Trophoblast cell (in vitro differentiated cells and primary cell): ENCODE measurements around the gene ADNP2.

Source experiments
- DNase-seq, 2 donors: peaks; one replicate each; pipeline ENCODE4 v3.0.0-alpha.2; 2016
- H2AFZ ChIP-seq: 2 replicates; pipeline ENCODE4 v1.6.1; 2013; ENCODE audit warnings: low read length, moderate library complexity, mild to moderate bottlenecking; ENCODE audit not compliant: insufficient read depth, poor library complexity
- H2AK5ac ChIP-seq: 2 replicates; pipeline ENCODE4 v1.6.1; 2013; ENCODE audit warnings: mild to moderate bottlenecking, low read length
- H2BK120ac ChIP-seq: 2 replicates; pipeline ENCODE4 v1.6.1; 2013; ENCODE audit warnings: low read length, mild to moderate bottlenecking, moderate library complexity; ENCODE audit not compliant: insufficient read depth, poor library complexity
- H2BK12ac ChIP-seq: 2 replicates; pipeline ENCODE4 v1.6.1; 2013; ENCODE audit warnings: mild to moderate bottlenecking, low read length, moderate library complexity
- H2BK5ac ChIP-seq: 2 replicates; pipeline ENCODE4 v1.6.1; 2013; ENCODE audit warnings: low read length, low read depth, moderate library complexity, mild to moderate bottlenecking; ENCODE audit not compliant: poor library complexity
- H3K14ac ChIP-seq: 2 replicates; pipeline ENCODE4 v1.6.1; 2013; ENCODE audit warnings: mild to moderate bottlenecking, low read length
- H3K18ac ChIP-seq: 2 replicates; pipeline ENCODE4 v1.6.1; 2013; ENCODE audit warnings: mild to moderate bottlenecking, low read length
- H3K23ac ChIP-seq: 2 replicates; pipeline ENCODE4 v1.6.1; 2013; ENCODE audit warnings: low read length
- H3K27ac ChIP-seq: 2 replicates; pipeline ENCODE4 v1.5.1; 2013; ENCODE audit warnings: low read depth, mild to moderate bottlenecking, inconsistent platforms, low read length, moderate library complexity
- H3K27me3 ChIP-seq: 2 replicates; pipeline ENCODE4 v1.6.1; 2013; ENCODE audit warnings: inconsistent platforms, mild to moderate bottlenecking, low read length, moderate library complexity; ENCODE audit not compliant: insufficient read depth
- H3K36me3 ChIP-seq, 2 experiments: 1 replicate in 1 of 2; 2 replicates in 1 of 2; pipeline ENCODE4 v1.6.1; 2013; ENCODE audit warnings: low read length in 2 of 2, mild to moderate bottlenecking in 2 of 2, moderate library complexity in 1 of 2; ENCODE audit not compliant: insufficient read depth in 2 of 2, control insufficient read depth in 1 of 2
- H3K4ac ChIP-seq: 2 replicates; pipeline ENCODE4 v1.6.1; 2013; ENCODE audit warnings: low read depth, mild to moderate bottlenecking, low read length, moderate library complexity
- H3K4me1 ChIP-seq, 2 experiments: 1 replicate in 1 of 2; 2 replicates in 1 of 2; pipeline ENCODE4 v1.6.1; 2013; ENCODE audit warnings: low read length in 2 of 2, mild to moderate bottlenecking in 2 of 2, moderate library complexity in 1 of 2; ENCODE audit not compliant: insufficient read depth in 2 of 2, control insufficient read depth in 1 of 2
- H3K4me2 ChIP-seq: 2 replicates; pipeline ENCODE4 v1.6.1; 2013; ENCODE audit warnings: inconsistent platforms, mild to moderate bottlenecking, low read length, moderate library complexity
- H3K4me3 ChIP-seq: 2 replicates; pipeline ENCODE4 v1.5.1; 2013; ENCODE audit warnings: mild to moderate bottlenecking, low read depth, low read length, inconsistent platforms
- H3K79me1 ChIP-seq: one replicate; pipeline ENCODE4 v1.6.1; 2013; ENCODE audit warnings: low read length
- H3K79me2 ChIP-seq: 2 replicates; pipeline ENCODE4 v1.6.1; 2013; ENCODE audit warnings: low read length, mild to moderate bottlenecking; ENCODE audit not compliant: control insufficient read depth, insufficient read depth, poor library complexity
- H3K9ac ChIP-seq: 2 replicates; pipeline ENCODE4 v1.6.1; 2013; ENCODE audit warnings: mild to moderate bottlenecking, low read length
- H3K9me3 ChIP-seq: 2 replicates; pipeline ENCODE4 v1.6.1; 2013; ENCODE audit warnings: low read depth, mild to moderate bottlenecking, control low read depth, inconsistent platforms, low read length; ENCODE audit not compliant: insufficient read depth
- H4K12ac ChIP-seq: 2 replicates; pipeline ENCODE4 v1.6.1; 2013; ENCODE audit warnings: low read depth, mild to moderate bottlenecking, low read length, moderate library complexity
- H4K8ac ChIP-seq: 2 replicates; pipeline ENCODE4 v1.6.1; 2013; ENCODE audit warnings: low read depth, mild to moderate bottlenecking, low read length, moderate library complexity
- H4K91ac ChIP-seq: one replicate; pipeline ENCODE4 v1.6.1; 2013; ENCODE audit warnings: low read depth, mild to moderate bottlenecking, low read length, moderate library complexity
- WGBS: extraction: QIAGEN DNeasy Blood & Tissue Kit; methylation state at CpG from one replicate; pipeline ENCODE4 v1.1.7; 2013; ENCODE audit warnings: missing lambda C conversion rate; ENCODE audit not compliant: insufficient read length, insufficient coverage; ENCODE audit errors: extremely low coverage; 5-methylcytosine and 5-hydroxymethylcytosine counted together

The ADNP2 gene

GRCh38 chr18:80096032-80096565 is 13.0 kb upstream of the ADNP2 start:
- Histone ChIP-seq H4K8ac (no peak overlapping the region), H3K27me3 (no peaks in the 10 kb centered on the region), H3K4ac (no peak overlapping the region), H3K18ac (no peak overlapping the region), H2BK5ac (no peak overlapping the region), H3K4me3 (no peak overlapping the region), H2BK120ac (no peak overlapping the region), H3K36me3 (no peaks in the 10 kb centered on the region), H3K27ac (no peak overlapping the region), H3K4me1 (no peaks in the 10 kb centered on the region), H3K9me3 (peaks cover 4% of the 10 kb centered on the region), H2AFZ (no peak overlapping the region), H3K79me1 (no peaks in the 10 kb centered on the region), H3K14ac (no peak overlapping the region), H2BK12ac (no peak overlapping the region), H3K23ac (no peak overlapping the region), H3K4me2 (no peak overlapping the region), H4K91ac (no peak overlapping the region), H4K12ac (no peak overlapping the region), H3K79me2 (no peaks in the 10 kb centered on the region), H3K9ac (no peak overlapping the region), H2AK5ac (no peak overlapping the region)
- WGBS, result no CpG with 5 or more reads among the region's 10 CpGs
- DNase-seq, result no peak

- no CpG with 5 or more reads among the region's 9 CpGs for WGBS
- no peak overlapping the region for H3K9ac ChIP-seq
- no peaks in the 10 kb centered on the region for H3K36me3 ChIP-seq
Measured at GRCh38 chr18:80097201-80097600, 11.9 kb upstream of the ADNP2 start.

GRCh38 chr18:80103231-80103630 is 5.8 kb upstream of the ADNP2 start:
- Histone ChIP-seq H3K27ac (no peak overlapping the region), H3K14ac (no peak overlapping the region), H2BK120ac (no peak overlapping the region), H3K4me1 (peaks cover 15 to 22% of the 10 kb centered on the region in 2 experiments), H3K79me1 (no peaks in the 10 kb centered on the region), H2AK5ac (no peak overlapping the region), H2AFZ (no peak overlapping the region), H4K8ac (no peak overlapping the region), H3K4me3 (no peak overlapping the region), H3K79me2 (no peaks in the 10 kb centered on the region), H2BK5ac (no peak overlapping the region), H3K4ac (no peak overlapping the region), H2BK12ac (no peak overlapping the region), H3K4me2 (no peak overlapping the region), H3K23ac (no peak overlapping the region), H3K36me3 (no peaks in the 10 kb centered on the region), H3K9me3 (peaks cover 6% of the 10 kb centered on the region), H3K18ac (no peak overlapping the region), H3K27me3 (no peaks in the 10 kb centered on the region), H4K91ac (no peak overlapping the region), H4K12ac (no peak overlapping the region), H3K9ac (no peak overlapping the region)
- DNase-seq, result no peak
- no CpG with 5 or more reads among the region's 6 CpGs for WGBS

More at GRCh38 chr18:80097201-80097600, 11.9 kb upstream of the ADNP2 start:
- H3K79me2 ChIP-seq, result no peaks in the 10 kb centered on the region
- H3K79me1 ChIP-seq, result no peaks in the 10 kb centered on the region
- no peak overlapping the region for H2AK5ac ChIP-seq
- no peaks in the 10 kb centered on the region for H3K27me3 ChIP-seq
- H4K91ac ChIP-seq, result no peak overlapping the region
- no peak overlapping the region for H4K12ac ChIP-seq
- no peak overlapping the region for H3K23ac ChIP-seq
- no peaks in the 10 kb centered on the region for H3K4me1 ChIP-seq
- no peak overlapping the region for H3K4ac ChIP-seq
- no peak overlapping the region for H3K4me2 ChIP-seq
- no peak overlapping the region for H4K8ac ChIP-seq
- H3K14ac ChIP-seq, result no peak overlapping the region
- no peak overlapping the region for H3K18ac ChIP-seq
- peaks cover 4% of the 10 kb centered on the region for H3K9me3 ChIP-seq
- DNase-seq, result no peak
- H3K27ac ChIP-seq, result no peak overlapping the region
- H2AFZ ChIP-seq, result no peak overlapping the region
- no peak overlapping the region for H2BK5ac ChIP-seq
- H3K4me3 ChIP-seq, result no peak overlapping the region
- H2BK120ac ChIP-seq, result no peak overlapping the region
- H2BK12ac ChIP-seq, result no peak overlapping the region

- Histone ChIP-seq H4K91ac (no peak overlapping the region), H2BK5ac (no peak overlapping the region), H3K9ac (no peak overlapping the region), H3K4me1 (peaks cover 15 to 22% of the 10 kb centered on the region in 2 experiments), H2BK12ac (no peak overlapping the region), H3K79me2 (peaks cover 3% of the 10 kb centered on the region), H3K4me2 (peak overlapping the region; percentile 28), H4K12ac (no peak overlapping the region), H3K9me3 (peaks cover 6% of the 10 kb centered on the region), H3K18ac (no peak overlapping the region), H2AFZ (no peak overlapping the region), H3K4me3 (no peak overlapping the region), H3K36me3 (no peaks in the 10 kb centered on the region), H3K23ac (no peak overlapping the region), H2AK5ac (no peak overlapping the region), H2BK120ac (no peak overlapping the region), H3K27ac (peak overlapping the region; percentile 54), H4K8ac (no peak overlapping the region), H3K79me1 (peaks cover 6% of the 10 kb centered on the region), H3K27me3 (no peaks in the 10 kb centered on the region), H3K14ac (no peak overlapping the region), H3K4ac (no peak overlapping the region)
- WGBS, result no CpG with 5 or more reads among the region's 7 CpGs
- no peak for DNase-seq
Measured at GRCh38 chr18:80104364-80104779, 4.7 kb upstream of the ADNP2 start.
